GM06990 (cell line): ENCODE measurements around the gene THRA.
A peak's percentile ranks its signal among the peaks of the same experiment; 100 is the strongest.

ENCODE experiments used
- DNase-seq: peaks from one replicate; pipeline ENCODE4 v3.0.0-alpha.2; 2011; ENCODE audit not compliant: insufficient read length; ENCODE audit errors: extremely low read depth
- H3K27me3 ChIP-seq: replicated peaks from 2 replicates; pipeline ENCODE4 v1.6.0; 2011; ENCODE audit warnings: low read length; ENCODE audit not compliant: control insufficient read depth, insufficient read depth
- H3K36me3 ChIP-seq: 2 replicates; pipeline ENCODE4 v1.5.1; 2011; ENCODE audit warnings: low read length; ENCODE audit not compliant: control insufficient read depth, insufficient read depth
- H3K4me3 ChIP-seq: replicated peaks from 2 replicates; pipeline ENCODE4 v1.5.1; 2011; ENCODE audit warnings: low read depth, mild to moderate bottlenecking, control low read depth, low read length
- TF ChIP-seq, protein P1 (sequence below): IDR thresholded peaks from 2 replicates; pipeline ENCODE4 v1.5.1; 2011; ENCODE audit warnings: low read length, control low read depth, mild to moderate bottlenecking, inconsistent platforms; ENCODE audit not compliant: insufficient read depth, poor library complexity, severe bottlenecking

Gene THRA

GRCh38 chr17:40100669-40101366, 38.1 kb downstream of the THRA start:
- DNase-seq: peak; percentile 84
- TF ChIP-seq, protein P1, sequence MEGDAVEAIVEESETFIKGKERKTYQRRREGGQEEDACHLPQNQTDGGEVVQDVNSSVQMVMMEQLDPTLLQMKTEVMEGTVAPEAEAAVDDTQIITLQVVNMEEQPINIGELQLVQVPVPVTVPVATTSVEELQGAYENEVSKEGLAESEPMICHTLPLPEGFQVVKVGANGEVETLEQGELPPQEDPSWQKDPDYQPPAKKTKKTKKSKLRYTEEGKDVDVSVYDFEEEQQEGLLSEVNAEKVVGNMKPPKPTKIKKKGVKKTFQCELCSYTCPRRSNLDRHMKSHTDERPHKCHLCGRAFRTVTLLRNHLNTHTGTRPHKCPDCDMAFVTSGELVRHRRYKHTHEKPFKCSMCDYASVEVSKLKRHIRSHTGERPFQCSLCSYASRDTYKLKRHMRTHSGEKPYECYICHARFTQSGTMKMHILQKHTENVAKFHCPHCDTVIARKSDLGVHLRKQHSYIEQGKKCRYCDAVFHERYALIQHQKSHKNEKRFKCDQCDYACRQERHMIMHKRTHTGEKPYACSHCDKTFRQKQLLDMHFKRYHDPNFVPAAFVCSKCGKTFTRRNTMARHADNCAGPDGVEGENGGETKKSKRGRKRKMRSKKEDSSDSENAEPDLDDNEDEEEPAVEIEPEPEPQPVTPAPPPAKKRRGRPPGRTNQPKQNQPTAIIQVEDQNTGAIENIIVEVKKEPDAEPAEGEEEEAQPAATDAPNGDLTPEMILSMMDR: no peak

GRCh38 chr17:40101367-40102210, 38.8 kb downstream of the THRA start:
- TF ChIP-seq, protein P1: no peak
- no peaks in the 10 kb centered on the region for H3K36me3 ChIP-seq
- no peak for DNase-seq
- no peaks in the 10 kb centered on the region for H3K27me3 ChIP-seq
- H3K4me3 ChIP-seq: no peak overlapping the region

More at GRCh38 chr17:40100669-40101366, 38.1 kb downstream of the THRA start:
- Histone ChIP-seq H3K4me3 (peak overlapping the region; percentile 67), H3K27me3 (no peaks in the 10 kb centered on the region), H3K36me3 (no peaks in the 10 kb centered on the region)

- H3K4me3 ChIP-seq: no peak overlapping the region
- TF ChIP-seq, protein P1: no peak
- no peaks in the 10 kb centered on the region for H3K27me3 ChIP-seq
- DNase-seq: no peak
- H3K36me3 ChIP-seq: no peaks in the 10 kb centered on the region
Measured at GRCh38 chr17:40103071-40103661, 40.4 kb downstream of the THRA start.

DNA sequence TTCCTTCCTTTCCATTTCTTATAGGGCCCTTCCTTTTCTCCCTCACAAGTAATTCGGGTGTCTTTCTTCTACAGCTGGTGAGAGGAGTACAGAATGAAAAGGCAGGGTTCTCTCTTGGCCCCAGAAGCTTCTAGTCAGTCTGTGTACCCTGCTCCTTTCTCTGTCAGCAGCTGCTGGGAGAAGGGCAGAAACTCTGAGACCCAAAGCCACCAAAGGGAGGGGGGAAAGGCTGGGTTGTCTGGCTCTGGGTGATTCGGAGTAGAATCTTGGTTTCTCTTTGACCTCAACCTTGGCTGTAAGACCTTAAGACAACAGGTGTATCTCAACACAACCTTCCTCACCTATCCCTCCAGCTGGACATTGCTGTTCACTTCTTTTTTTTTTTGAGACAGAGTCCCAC, 40.9 kb downstream of the THRA start:
- no peak for DNase-seq
- no peaks in the 10 kb centered on the region for H3K27me3 ChIP-seq
- no peak overlapping the region for H3K4me3 ChIP-seq
- H3K36me3 ChIP-seq: no peaks in the 10 kb centered on the region
- TF ChIP-seq, protein P1: no peak

GRCh38 chr17:40104594-40105486, 42.1 kb downstream of the THRA start:
- Histone ChIP-seq H3K27me3 (no peaks in the 10 kb centered on the region), H3K4me3 (no peak overlapping the region), H3K36me3 (no peaks in the 10 kb centered on the region)
- no peak for DNase-seq
- TF ChIP-seq, protein P1: no peak
